Neural progenitor cell (in vitro differentiated cells): ENCODE results near the gene ELOF1.

Source experiments
- CTCF ChIP-seq: fragments of 200-600 bp; sonication (generic); IDR thresholded peaks from 2 replicates; pipeline ENCODE4 v1.5.1; 2017; ENCODE audit warnings: antibody characterized with exemption, mild to moderate bottlenecking
- EZH2 ChIP-seq: fragments of 200-600 bp; sonication (generic); IDR thresholded peaks from 2 replicates; pipeline ENCODE4 v1.6.1; 2017; ENCODE audit warnings: antibody characterized with exemption, mild to moderate bottlenecking, moderate library complexity
- EZH2phosphoT487 ChIP-seq: fragments of 200-600 bp; sonication (generic); IDR thresholded peaks from 2 replicates; pipeline ENCODE4 v1.6.1; 2017; ENCODE audit warnings: antibody characterized with exemption

GRCh38 chr19:11538232-11539036 is 20.6 kb downstream of the ELOF1 start, which contains the start of gene CNN1:
- TF ChIP-seq CTCF (no peak), EZH2 (no peak), EZH2phosphoT487 (no peak)
